AML-193 (cell line): ENCODE data around the gene MYO9B.
A peak's percentile ranks its signal among the peaks of the same experiment; 100 is the strongest.

ENCODE experiments used
- DNase-seq, 2 experiments: peaks; one replicate each; lab custom pipeline; 2025; lab: John Stamatoyannopoulos, UW

The MYO9B gene

GRCh38 chr19:17216058-17216670 is 140.6 kb downstream of the MYO9B start:
- DNase-seq = no peak

GRCh38 chr19:17219286-17219685 is 143.7 kb downstream of the MYO9B start:
- no peak for DNase-seq

GRCh38 chr19:17220207-17220758 is 144.7 kb downstream of the MYO9B start:
- no peak for DNase-seq

- DNase-seq = no peak
Observed at GRCh38 chr19:17225053-17225452, 149.5 kb downstream of the MYO9B start.

- peak; percentile 94 to 97 for DNase-seq
Observed at GRCh38 chr19:17226002-17226933, 150.7 kb downstream of the MYO9B start, which contains the start of gene OCEL1. OCEL1 (plus strand) TSS chr19:17226226; CDS start chr19:17226248, 22 bp downstream.

GRCh38 chr19:17227798-17228367 is 152.3 kb downstream of the MYO9B start:
- no peak for DNase-seq

GRCh38 chr19:17229890-17230289 is 154.3 kb downstream of the MYO9B start:
- DNase-seq = no peak

- no peak for DNase-seq
Observed at GRCh38 chr19:17232258-17232657, 156.7 kb downstream of the MYO9B start.

GRCh38 chr19:17234911-17235299 is 159.3 kb downstream of the MYO9B start:
- DNase-seq = peak; percentile 31 to 35

GRCh38 chr19:17235300-17235970 is 159.9 kb downstream of the MYO9B start:
- DNase-seq = peak; percentile 52 to 57

GRCh38 chr19:17235971-17236777 is 160.6 kb downstream of the MYO9B start:
- no peak for DNase-seq

- no peak for DNase-seq
Observed at GRCh38 chr19:17236811-17237543, 161.4 kb downstream of the MYO9B start.

- DNase-seq = no peak
Observed at GRCh38 chr19:17237747-17238706, 162.4 kb downstream of the MYO9B start.

- DNase-seq = no peak
Observed at GRCh38 chr19:17240062-17240752, 164.6 kb downstream of the MYO9B start.

GRCh38 chr19:17240826-17241399 is 165.3 kb downstream of the MYO9B start:
- no peak for DNase-seq

- no peak for DNase-seq
Observed at GRCh38 chr19:17242431-17243208, 167.0 kb downstream of the MYO9B start.

GRCh38 chr19:17243211-17243829 is 167.7 kb downstream of the MYO9B start:
- DNase-seq = no peak
